Stimulated activated CD8-positive, alpha-beta memory T cell treated with anti-CD3 and anti-CD28 coated beads, Interleukin-2, amount 100 ng/mL, for 1 hour (primary cell): ENCODE data around the gene SLC12A4.

Source experiments
- DNase-seq, 2 donors: peaks; one replicate each; pipeline ENCODE4 v3.0.0-alpha.2; 2020; ENCODE audit warnings: low read depth in 2 of 2

SLC12A4 gene

GRCh38 chr16:67963292-67963661, 5.2 kb downstream of the SLC12A4 start:
- no peak for DNase-seq

DNA sequence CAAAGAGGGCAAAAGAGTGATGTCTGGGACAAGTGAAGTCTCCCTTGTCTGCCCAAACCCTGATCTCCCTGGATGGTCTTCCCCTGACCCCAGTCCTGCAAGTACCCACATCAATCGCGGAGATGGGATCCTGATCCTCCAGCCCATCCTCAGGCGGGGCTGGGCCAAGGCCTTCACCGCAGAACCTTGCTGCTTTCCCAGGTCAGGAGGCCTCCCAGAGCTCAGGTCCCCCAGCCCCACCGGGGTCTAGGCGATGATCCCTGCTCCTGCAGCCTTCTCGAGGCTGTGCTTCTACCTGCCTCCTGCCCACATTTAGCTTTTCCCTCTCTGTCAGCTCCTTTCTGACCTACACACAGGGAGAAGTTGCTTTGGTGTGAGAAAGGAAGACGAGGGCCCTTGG, 6.3 kb downstream of the SLC12A4 start:
- DNase-seq: no peak

DNA sequence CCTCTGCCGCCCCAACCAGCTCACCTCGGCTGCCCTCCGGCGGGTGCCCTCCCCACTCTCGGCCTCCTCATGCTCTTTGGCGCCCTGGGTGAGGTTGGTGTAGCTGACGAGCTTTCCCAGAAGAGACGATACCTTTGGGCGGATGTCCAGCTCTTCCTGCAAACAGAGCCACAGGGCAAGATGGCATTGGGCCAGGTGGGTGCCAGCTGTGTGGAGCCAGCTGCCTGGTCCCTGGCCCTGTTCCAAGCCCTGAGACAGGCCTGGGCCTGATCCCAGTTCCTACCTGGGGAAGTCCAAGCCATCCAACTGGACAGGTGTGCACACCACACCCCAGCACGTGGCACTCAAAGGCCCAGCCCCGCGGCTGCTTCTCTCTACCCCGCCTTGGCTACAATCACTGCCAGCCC, 6.9 kb downstream of the SLC12A4 start:
- DNase-seq: no peak

GRCh38 chr16:67959536-67960329, 8.7 kb downstream of the SLC12A4 start:
- no peak for DNase-seq

DNA sequence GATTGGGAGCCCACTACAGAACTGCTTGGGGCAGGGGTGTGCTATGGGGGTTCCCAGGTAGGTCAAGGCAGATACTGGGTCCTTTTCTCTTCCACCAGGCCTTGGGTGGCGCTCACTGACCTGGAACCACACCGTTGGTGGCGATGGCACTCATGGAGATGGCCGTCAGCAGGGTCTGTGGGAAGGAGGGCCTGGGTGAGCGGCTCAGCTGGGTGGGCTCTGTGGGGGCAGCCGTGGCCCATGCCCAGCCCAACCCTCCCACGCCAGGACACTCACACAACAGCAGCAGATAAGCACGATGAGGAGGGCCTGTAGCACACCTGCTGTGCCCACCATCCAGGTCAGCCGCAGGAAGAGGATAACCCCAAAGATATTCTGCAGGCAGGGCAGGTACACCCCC, 10.8 kb downstream of the SLC12A4 start:
- DNase-seq: no peak

GRCh38 chr16:67954421-67955196, 13.8 kb downstream of the SLC12A4 start:
- DNase-seq: no peak

GRCh38 chr16:67953641-67954375, 14.6 kb downstream of the SLC12A4 start:
- DNase-seq: no peak

- no peak for DNase-seq
These were observed 17.0 kb downstream of the SLC12A4 start for GRCh38 chr16:67951485-67951884.

DNA sequence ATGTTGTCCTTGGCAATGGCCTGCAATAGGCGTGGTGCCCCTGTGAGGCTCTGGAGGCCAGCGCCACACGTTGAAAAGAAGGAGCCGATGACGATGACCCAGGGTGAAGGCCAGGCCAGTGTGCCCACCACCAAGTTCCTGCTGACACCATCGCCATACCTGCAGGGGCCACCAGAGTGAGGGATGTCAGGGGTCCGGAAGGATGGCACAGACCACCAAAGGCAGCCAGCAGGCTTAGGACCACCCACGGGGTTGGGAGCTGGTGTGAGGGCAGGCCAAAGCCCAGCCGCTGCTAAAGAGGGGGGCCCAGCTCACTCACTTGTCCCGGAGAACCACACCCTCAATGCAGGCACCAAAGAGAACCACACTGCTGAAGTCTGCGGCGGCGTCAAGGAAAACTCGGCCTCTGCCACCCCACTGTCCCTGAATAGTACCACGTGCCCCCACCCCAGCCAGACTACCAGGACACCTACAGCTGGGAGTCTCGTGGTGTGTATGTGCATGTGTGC, 18.0 kb downstream of the SLC12A4 start:
- no peak for DNase-seq

GRCh38 chr16:67949645-67950044, 18.8 kb downstream of the SLC12A4 start:
- no peak for DNase-seq

GRCh38 chr16:67948015-67948414, 20.4 kb downstream of the SLC12A4 start:
- DNase-seq: no peak

GRCh38 chr16:67946966-67947558, 21.4 kb downstream of the SLC12A4 start:
- DNase-seq: no peak

DNA sequence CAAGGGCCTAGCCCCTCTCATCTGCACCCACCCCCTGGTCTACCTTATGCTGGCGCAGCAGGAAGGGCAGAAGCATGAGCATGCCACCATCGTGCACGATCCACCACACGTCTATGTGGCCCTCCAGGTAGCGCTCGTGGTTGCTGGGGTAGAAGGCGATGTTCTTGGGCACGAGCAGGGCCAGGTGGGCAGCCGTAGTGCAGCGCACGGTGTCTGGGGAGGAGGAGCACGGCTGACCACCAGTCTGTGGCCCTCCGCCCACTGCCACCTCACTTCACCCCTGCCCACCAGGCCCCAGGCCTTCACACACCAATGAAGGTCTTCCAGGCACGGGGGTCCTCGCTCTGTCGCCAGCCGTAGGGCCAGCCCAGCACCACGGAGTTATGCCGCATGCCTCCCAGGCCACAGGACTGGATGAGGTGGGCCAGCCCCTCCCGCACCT, 22.3 kb downstream of the SLC12A4 start:
- DNase-seq: no peak

GRCh38 chr16:67945392-67945933, 23.0 kb downstream of the SLC12A4 start:
- no peak for DNase-seq

- no peak for DNase-seq
These were observed 23.6 kb downstream of the SLC12A4 start for GRCh38 chr16:67944690-67945391.

DNA sequence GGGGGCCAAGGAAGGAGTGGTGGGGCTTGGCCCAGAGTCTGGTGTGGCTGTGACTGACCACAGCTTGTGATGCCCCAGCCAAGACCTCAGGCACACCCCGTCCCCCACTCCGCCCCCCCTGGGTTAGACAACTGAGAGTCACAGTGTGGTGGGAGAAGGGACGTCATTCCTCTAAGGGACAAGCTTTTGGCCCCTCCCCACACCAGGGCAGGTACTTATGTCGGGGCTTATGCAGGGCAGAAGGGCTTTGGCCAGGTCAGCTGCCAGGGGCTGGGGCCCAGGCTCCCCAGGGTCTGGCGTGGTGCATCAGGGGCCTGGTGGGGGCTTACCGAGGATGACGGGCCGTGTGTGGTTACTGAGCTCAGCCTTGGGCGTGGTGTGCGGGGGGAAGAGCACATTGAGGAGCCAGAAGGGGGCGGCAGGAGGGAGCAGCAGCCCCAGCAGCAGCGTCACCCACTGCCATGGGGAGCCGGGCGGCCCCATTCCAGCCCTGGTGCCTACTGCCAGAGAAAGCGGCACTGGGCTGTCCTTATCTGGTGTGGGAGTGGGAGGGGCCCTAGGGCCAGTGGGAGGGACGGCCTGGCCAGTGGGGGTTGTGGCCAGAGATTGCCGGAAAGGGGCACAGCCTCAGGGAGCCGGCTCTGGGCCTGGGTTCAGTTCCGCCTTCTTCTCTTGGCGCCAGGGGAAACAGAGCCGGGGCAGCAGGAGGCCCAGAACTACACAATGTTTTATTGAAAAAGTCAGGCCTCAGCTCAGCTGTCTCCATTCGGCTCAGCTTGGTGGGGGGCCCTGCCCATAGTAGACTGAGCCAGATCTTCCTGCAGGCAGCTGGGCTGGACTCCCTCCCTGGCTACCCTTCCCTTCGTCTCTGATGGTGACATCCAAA, 24.6 kb downstream of the SLC12A4 start, which contains the start of gene LCAT:
Gene LCAT, minus strand, starts transcription at position 502 of the 886 bp plus-strand sequence. Its CDS starts 19 bp downstream, at position 483.
- DNase-seq: no peak

- no peak for DNase-seq
These were observed 25.2 kb downstream of the SLC12A4 start for GRCh38 chr16:67943256-67943618.

GRCh38 chr16:67942510-67943255, 25.8 kb downstream of the SLC12A4 start:
- DNase-seq: no peak

- no peak for DNase-seq
These were observed 26.3 kb downstream of the SLC12A4 start for GRCh38 chr16:67942200-67942509.
